Vagina (tissue), 2 donors: ENCODE measurements around the gene TMEM269. TPM values are rescaled to one million over a fixed set of nuclear protein-coding genes. Genes with fewer than 3 reads are reported as not detected.

ENCODE experiments used
- DNase-seq, 2 donors: peaks; one replicate each; pipeline ENCODE4 v3.0.0-alpha.2; 2017; ENCODE audit errors: extremely low spot score in 2 of 2
- H3K27ac ChIP-seq: fragments of 200-600 bp; sonication (generic); one replicate; pipeline ENCODE4 v1.5.1; 2019
- H3K27me3 ChIP-seq: fragments of 200-600 bp; sonication (generic); one replicate; pipeline ENCODE4 v1.5.1; 2019
- H3K36me3 ChIP-seq, 2 donors: fragments of 200-600 bp; sonication (generic); one replicate each; pipeline ENCODE4 v1.5.1; 2017 to 2019
- H3K4me1 ChIP-seq: fragments of 200-600 bp; sonication (generic); one replicate; pipeline ENCODE4 v1.5.1; 2019
- H3K4me3 ChIP-seq, 2 donors: fragments of 200-600 bp; sonication (generic); 1 replicate in 1 of 2; 2 replicates in 1 of 2; pipeline ENCODE4 v1.5.1; 2016 to 2019
- H3K9me3 ChIP-seq: fragments of 200-600 bp; sonication (generic); one replicate; pipeline ENCODE4 v1.5.1; 2019
- CTCF ChIP-seq, 3 experiments: fragments of 450-650 bp in 2 of 3; fragments of 200-600 bp in 1 of 3; sonication (generic) in 1 of 3; IDR thresholded peaks; one replicate each; pipeline ENCODE4 v1.5.1; 2017 to 2019; ENCODE audit warnings: antibody characterized with exemption in 3 of 3, mild to moderate bottlenecking in 2 of 3, moderate library complexity in 2 of 3
- POLR2A ChIP-seq, 2 donors: fragments of 450-650 bp; IDR thresholded peaks; one replicate each; pipeline ENCODE4 v1.6.1; 2017; ENCODE audit warnings: antibody characterized with exemption in 2 of 2, mild to moderate bottlenecking in 2 of 2, moderate library complexity in 2 of 2
- POLR2AphosphoS5 ChIP-seq, 2 donors: sonication (generic); formaldehyde crosslinking; IDR thresholded peaks; one replicate each; pipeline ENCODE4 v1.9.0; 2017; ENCODE audit warnings: antibody characterized with exemption in 2 of 2, mild to moderate bottlenecking in 2 of 2, low read depth in 1 of 2; ENCODE audit not compliant: insufficient read depth in 1 of 2
- intact Hi-C: fragments of 100-400 bp; cut with DNase I; formaldehyde crosslinking; loops from one replicate; pipeline ENCODE4 v1.15.1; 2023
- total RNA-seq: library from RNA; depleted of rRNA; stranded (reverse); fragments of >200 nt; gene quantifications from one replicate; pipeline ENCODE4 v1.2.3, GENCODE V29; 2016

Gene TMEM269
- total RNA-seq, 1 donor from 2014 or later: not detected

GRCh38 chr1:42736571-42737200, 48.1 kb upstream of the TMEM269 start:
- no peak overlapping the region for H3K27ac ChIP-seq

GRCh38 chr1:42737257-42737656, 47.5 kb upstream of the TMEM269 start:
- intact Hi-C loops: no loop called here
- H3K36me3 ChIP-seq: no peaks in the 10 kb centered on the region
- no peak for TF ChIP-seq POLR2AphosphoS5 (IDR thresholded peaks at IDR 0.05; ENCODE audit: insufficient read depth in 1 of 2, low read depth in 1 of 2)
- TF ChIP-seq CTCF (IDR thresholded peaks at IDR 0.05): no peak
- TF ChIP-seq POLR2A (IDR thresholded peaks at IDR 0.05): no peak
- no peak for DNase-seq
- no peak overlapping the region for H3K4me3 ChIP-seq
- no peaks in the 10 kb centered on the region for H3K9me3 ChIP-seq
- peaks cover 33% of the 10 kb centered on the region for H3K4me1 ChIP-seq
- H3K27me3 ChIP-seq: no peaks in the 10 kb centered on the region
- no peak overlapping the region for H3K27ac ChIP-seq

More at GRCh38 chr1:42736571-42737200, 48.1 kb upstream of the TMEM269 start:
- no peak overlapping the region for H3K4me3 ChIP-seq
- no peak for DNase-seq
- H3K4me1 ChIP-seq: peaks cover 29% of the 10 kb centered on the region
- no peaks in the 10 kb centered on the region for H3K9me3 ChIP-seq
- intact Hi-C loops: no loop called here
- no peaks in the 10 kb centered on the region for H3K27me3 ChIP-seq
- TF ChIP-seq CTCF (IDR thresholded peaks at IDR 0.05) (no peak), POLR2AphosphoS5 (IDR thresholded peaks at IDR 0.05; ENCODE audit: insufficient read depth in 1 of 2, low read depth in 1 of 2) (no peak), POLR2A (IDR thresholded peaks at IDR 0.05) (no peak)
- no peaks in the 10 kb centered on the region for H3K36me3 ChIP-seq

GRCh38 chr1:42737986-42738677, 46.7 kb upstream of the TMEM269 start:
- H3K4me1 ChIP-seq: peaks cover 36% of the 10 kb centered on the region
- H3K4me3 ChIP-seq: no peak overlapping the region
- TF ChIP-seq POLR2AphosphoS5 (IDR thresholded peaks at IDR 0.05; ENCODE audit: insufficient read depth in 1 of 2, low read depth in 1 of 2) (no peak), POLR2A (IDR thresholded peaks at IDR 0.05) (no peak), CTCF (IDR thresholded peaks at IDR 0.05) (no peak)
- H3K9me3 ChIP-seq: no peaks in the 10 kb centered on the region
- H3K27me3 ChIP-seq: no peaks in the 10 kb centered on the region
- intact Hi-C loops: no loop called here
- H3K27ac ChIP-seq: no peak overlapping the region
- no peaks in the 10 kb centered on the region for H3K36me3 ChIP-seq
- no peak for DNase-seq

GRCh38 chr1:42738678-42739226, 46.0 kb upstream of the TMEM269 start:
- Histone ChIP-seq H3K4me1 (peaks cover 36% of the 10 kb centered on the region), H3K36me3 (no peaks in the 10 kb centered on the region), H3K9me3 (no peaks in the 10 kb centered on the region), H3K27me3 (no peaks in the 10 kb centered on the region), H3K4me3 (no peak overlapping the region), H3K27ac (no peak overlapping the region)
- intact Hi-C loops: no loop called here
- TF ChIP-seq CTCF (IDR thresholded peaks at IDR 0.05) (no peak), POLR2AphosphoS5 (IDR thresholded peaks at IDR 0.05; ENCODE audit: insufficient read depth in 1 of 2, low read depth in 1 of 2) (no peak), POLR2A (IDR thresholded peaks at IDR 0.05) (no peak)
- DNase-seq: no peak
